ENCODE data around the gene PATL2.
"Not testable (repeated sequence)": the region's sequence is repeated elsewhere in the genome, so short reads cannot be mapped to it uniquely, and the experiment has no call there.

The PATL2 gene

DNA sequence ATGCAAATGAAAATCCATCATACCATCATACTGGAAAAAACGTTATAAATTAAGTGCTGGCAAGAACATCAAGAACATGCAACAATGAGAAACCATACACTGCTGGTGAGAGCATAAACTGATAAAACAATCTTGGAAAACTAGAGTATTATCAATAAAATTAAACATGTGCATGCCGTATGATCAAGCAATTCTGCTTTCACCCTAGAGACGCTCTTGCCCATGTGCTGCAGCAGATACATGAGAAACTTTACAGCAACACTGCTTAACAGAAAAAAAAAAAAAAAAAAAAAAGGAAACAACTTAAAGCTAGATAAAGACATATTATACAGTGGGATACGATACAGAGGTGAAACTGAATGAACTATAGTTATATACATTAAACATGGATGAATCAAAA lies 69.5 kb downstream of the PATL2 start:
- DNase-seq: no peak

GRCh38 chr15:44636976-44637375 lies 74.1 kb downstream of the PATL2 start:
- DNase-seq: no peak

GRCh38 chr15:44633603-44634002 lies 77.5 kb downstream of the PATL2 start:
- DNase-seq: no peak

DNA sequence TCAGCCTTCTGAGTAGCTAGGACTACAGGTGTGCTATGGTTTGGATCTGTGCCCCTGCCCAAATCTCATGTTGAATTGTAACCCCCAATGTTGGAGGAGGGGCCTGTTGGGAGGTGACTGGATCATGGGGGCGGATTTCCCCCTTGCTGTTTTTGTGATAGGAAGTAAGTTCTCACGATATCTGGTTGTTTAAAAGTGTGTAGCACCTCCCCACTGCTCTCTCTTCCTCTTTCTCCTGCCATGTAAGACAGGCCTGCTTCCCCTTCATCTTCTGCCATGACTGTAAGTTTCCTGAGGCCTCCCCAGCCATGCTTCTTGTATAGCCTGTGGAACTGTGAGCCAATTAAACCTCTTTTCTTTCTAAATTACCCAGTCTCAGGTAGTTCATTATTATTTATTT lies 85.8 kb downstream of the PATL2 start:
- DNase-seq: not testable (repeated sequence)

GRCh38 chr15:44623178-44623577 lies 87.9 kb downstream of the PATL2 start:
- DNase-seq: no peak

DNA sequence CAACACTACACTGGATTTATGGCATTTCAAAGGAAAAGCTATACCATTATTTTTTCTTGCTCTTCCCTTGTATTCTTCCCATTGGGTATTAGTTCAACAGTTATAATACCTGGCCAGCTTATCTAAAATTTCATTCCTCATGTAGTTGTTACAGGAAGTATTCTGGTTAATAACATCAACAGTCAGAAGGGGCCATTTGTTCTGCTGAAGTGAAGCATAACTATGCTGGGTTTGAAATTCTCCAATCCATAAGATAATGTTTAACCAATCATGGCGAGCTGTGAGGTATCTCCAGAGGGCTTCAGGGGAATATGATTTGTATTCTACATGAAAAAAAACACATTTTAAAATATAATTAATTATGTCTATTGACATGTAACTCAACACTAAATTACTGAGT lies 91.0 kb downstream of the PATL2 start:
- DNase-seq: no peak

GRCh38 chr15:44616974-44617373 lies 94.1 kb downstream of the PATL2 start:
- no peak for DNase-seq

Data from 8988T (cell line).